Ovary (tissue), 3 donors: ENCODE results near the gene CHD5.

Source experiments
- POLR2A ChIP-seq: fragments of 450-650 bp; IDR thresholded peaks from one replicate; pipeline ENCODE4 v1.6.1; 2017; ENCODE audit warnings: antibody characterized with exemption, mild to moderate bottlenecking, moderate library complexity
- TF ChIP-seq, protein P1 (sequence below), 3 donors: fragments of 450-650 bp in 2 of 3; fragments of 200-600 bp in 1 of 3; IDR thresholded peaks; one replicate each; pipeline versions ENCODE4 v1.5.1 to v1.8.0; 2016 to 2022; ENCODE audit warnings: antibody characterized with exemption in 3 of 3, mild to moderate bottlenecking in 1 of 3
- donor health status: DM: no; HTN: no; CAD: no.

DNA sequence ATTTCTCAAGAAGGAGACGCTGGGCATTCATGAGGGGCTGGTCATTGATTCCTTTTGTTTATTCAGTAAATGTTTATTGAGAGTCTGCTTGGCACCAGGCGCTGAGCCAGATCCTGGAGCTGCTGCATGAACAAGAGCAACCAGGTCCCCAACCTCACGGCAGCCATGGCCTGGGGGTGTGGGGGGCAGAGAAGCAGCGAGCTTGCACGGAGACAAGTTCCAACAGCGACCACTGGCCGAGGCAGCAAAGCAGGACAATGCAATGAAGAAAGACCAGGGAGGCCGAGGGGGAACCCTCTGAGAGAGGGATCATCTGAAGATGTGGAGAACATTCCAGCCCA lies 126.9 kb downstream of the CHD5 start:
- TF ChIP-seq, protein P1, sequence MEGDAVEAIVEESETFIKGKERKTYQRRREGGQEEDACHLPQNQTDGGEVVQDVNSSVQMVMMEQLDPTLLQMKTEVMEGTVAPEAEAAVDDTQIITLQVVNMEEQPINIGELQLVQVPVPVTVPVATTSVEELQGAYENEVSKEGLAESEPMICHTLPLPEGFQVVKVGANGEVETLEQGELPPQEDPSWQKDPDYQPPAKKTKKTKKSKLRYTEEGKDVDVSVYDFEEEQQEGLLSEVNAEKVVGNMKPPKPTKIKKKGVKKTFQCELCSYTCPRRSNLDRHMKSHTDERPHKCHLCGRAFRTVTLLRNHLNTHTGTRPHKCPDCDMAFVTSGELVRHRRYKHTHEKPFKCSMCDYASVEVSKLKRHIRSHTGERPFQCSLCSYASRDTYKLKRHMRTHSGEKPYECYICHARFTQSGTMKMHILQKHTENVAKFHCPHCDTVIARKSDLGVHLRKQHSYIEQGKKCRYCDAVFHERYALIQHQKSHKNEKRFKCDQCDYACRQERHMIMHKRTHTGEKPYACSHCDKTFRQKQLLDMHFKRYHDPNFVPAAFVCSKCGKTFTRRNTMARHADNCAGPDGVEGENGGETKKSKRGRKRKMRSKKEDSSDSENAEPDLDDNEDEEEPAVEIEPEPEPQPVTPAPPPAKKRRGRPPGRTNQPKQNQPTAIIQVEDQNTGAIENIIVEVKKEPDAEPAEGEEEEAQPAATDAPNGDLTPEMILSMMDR (IDR thresholded peaks at IDR 0.05): no peak
- TF ChIP-seq POLR2A: no peak
